Hematopoietic multipotent progenitor cell treated with erythropoietin and hydrocortisone succinate and interleukin-3 and kit ligand, for 17 days (in vitro differentiated cells): ENCODE results near the gene CARD8.
"Not testable (repeated sequence)": the region's sequence is repeated elsewhere in the genome, so short reads cannot be mapped to it uniquely, and the experiment has no call there.

ENCODE experiments used
- DNase-seq: peaks from one replicate; pipeline ENCODE4 v3.0.0-alpha.2; 2015; ENCODE audit warnings: low spot score

The CARD8 gene

GRCh38 chr19:48258992-48259391, 3.3 kb upstream of the CARD8 start:
- DNase-seq: peak; percentile 47

DNA sequence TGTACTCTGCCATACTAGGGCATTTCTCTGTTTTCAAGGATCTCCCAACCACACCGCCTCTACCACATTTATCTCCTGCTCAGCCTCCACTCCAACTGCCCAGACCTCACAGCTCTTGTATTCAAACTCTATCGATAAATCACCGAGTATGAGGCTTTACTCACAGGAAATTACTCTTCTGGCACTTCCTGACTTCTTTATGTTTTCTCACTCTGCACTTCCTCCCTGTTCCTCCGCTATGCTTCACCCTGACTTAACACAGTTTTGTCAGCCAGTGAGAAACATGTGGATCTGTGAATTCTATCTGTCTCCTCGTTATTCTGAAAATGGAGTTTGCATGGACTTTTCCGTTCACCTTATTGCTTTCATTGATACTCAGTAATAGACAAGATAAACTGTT, 2.6 kb upstream of the CARD8 start:
- peak; percentile 56 for DNase-seq

DNA sequence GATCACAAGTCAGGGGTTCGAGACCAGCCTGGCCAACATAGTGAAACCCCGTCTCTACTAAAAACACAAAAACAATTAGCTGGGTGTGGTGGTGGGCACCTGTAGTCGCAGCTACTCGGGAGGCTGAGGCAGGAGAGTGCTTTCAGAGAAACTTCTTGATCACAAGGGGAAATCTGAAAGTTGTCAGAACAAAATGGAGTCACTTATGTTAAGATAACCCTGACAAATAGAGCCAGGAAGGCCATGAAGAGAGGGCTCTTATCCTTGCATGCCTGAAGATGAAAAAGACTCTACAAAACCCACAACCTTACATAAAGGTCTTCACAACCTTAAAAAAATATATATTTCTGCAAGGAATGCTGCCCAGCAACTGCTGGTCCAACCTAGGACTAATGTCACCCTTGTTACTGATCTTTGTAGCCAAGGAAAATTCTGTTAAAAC, 1.2 kb downstream of the CARD8 start:
- no peak for DNase-seq

GRCh38 chr19:48253999-48254398, 1.7 kb downstream of the CARD8 start:
- DNase-seq: no peak

GRCh38 chr19:48252609-48253008, 3.1 kb downstream of the CARD8 start:
- DNase-seq: peak; percentile 30

GRCh38 chr19:48250290-48251025, 5.3 kb downstream of the CARD8 start:
- no peak for DNase-seq

DNA sequence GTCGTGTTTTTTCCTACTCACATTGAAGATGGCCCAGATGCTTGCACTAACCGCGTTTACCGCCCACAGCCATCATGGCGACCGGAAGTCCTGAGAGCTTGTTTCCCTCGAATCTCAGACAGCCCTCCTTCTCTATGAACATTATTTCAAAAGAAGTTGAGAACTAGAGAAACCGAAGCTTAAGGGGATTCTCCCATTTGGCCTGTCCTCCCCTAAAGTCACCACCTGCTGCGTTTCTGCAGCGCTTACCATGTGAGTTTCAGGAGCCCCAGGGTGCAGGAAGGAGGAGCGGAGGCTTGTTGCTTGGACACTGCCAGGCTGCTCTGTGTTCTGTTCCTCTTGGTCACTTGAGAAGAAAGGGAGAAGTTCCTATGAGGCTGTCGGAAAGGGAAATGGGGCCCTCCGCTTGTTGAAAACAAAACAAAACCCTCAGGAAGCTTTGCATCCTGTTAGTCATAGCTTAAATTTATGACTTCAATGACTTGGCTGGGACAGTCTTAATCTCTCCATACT, 6.2 kb downstream of the CARD8 start:
- DNase-seq: peak; percentile 53

- no peak for DNase-seq
Observed at GRCh38 chr19:48248081-48248833, 7.5 kb downstream of the CARD8 start.

GRCh38 chr19:48247212-48247611, 8.5 kb downstream of the CARD8 start:
- no peak for DNase-seq

GRCh38 chr19:48246101-48246500, 9.6 kb downstream of the CARD8 start:
- DNase-seq: no peak

DNA sequence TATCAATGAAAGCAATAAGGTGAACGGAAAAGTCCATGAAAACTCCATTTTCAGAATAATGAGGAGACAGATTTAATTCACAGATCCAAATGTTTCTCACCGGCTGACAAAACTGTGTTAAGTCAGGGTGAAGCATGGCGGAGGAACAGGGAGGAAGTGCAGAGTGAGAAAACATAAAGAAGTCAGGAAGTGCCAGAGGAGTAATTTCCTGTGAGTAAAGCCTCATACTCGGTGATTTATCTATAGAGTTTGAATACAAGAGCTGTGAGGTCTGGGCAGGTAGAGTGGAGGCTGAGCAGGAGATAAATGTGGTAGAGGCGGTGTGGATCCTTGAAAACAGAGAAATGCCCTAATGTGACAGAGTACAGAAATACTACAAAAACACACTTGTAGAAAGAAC, 11.4 kb downstream of the CARD8 start:
- no peak for DNase-seq

GRCh38 chr19:48241771-48242170, 13.9 kb downstream of the CARD8 start:
- not testable (repeated sequence) for DNase-seq

- DNase-seq: no peak
Observed at GRCh38 chr19:48239582-48240141, 16.1 kb downstream of the CARD8 start.

DNA sequence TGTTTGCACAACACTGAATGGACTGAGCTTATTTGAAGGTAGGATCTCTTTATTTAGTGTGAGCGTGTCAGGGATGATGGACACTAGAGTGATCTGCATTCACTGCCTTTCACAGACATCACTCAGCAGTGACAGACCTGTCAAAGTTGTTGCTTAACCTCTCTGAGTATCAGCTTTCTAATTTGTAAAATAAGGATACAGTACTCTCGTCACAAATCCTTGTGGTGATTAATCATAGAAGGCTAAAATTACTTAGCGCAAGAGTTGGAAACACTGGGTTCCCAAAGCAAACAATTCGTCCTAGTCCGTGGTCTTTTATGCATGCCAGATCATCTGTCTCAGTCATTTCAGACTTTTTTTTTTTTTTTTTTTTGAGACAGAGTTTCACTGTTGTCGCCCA, 16.6 kb downstream of the CARD8 start:
- no peak for DNase-seq

DNA sequence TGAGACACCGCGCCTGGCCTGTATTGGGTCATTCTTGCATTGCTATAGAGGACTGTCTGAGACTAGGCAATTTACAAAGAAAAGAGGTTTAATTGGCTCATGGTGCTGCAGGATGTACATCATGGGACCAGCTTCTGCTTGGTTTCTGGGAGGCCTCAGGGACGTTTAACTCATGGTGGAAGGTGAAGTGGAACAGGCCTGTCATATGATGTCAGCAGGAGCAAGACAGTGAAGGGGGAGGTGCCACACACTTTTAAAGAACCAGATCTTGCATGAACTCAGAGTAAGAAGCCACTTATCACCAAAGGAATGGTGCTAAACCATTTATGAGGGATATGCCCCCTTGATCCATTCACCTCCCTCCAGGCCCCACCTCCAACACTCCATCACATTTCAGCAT, 18.7 kb downstream of the CARD8 start:
- DNase-seq: no peak

- no peak for DNase-seq
Observed at GRCh38 chr19:48230555-48231129, 25.1 kb downstream of the CARD8 start.

GRCh38 chr19:48221628-48222027, 34.1 kb downstream of the CARD8 start:
- DNase-seq: no peak

DNA sequence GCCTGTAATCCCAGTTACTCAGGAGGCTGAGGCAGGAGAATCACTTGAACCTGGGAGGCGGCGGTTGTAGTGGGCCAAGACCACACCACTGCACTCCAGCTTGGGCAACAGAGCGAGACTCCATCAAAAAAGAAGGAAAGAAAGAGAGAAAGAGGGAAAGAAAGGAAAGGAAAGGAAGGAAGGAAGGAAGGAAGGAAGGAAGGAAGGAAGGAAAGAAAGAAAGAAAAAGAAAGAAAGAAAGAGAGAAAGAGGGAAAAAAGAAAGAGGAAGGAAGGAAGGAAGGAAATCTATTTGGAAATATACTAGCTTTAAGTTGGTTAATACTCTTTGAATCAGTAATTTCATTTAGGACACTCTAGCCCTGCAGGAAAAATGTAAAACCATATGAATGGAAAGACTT, 34.9 kb downstream of the CARD8 start:
- DNase-seq: not testable (repeated sequence)

- no peak for DNase-seq
Observed at GRCh38 chr19:48218997-48219396, 36.7 kb downstream of the CARD8 start.

GRCh38 chr19:48216933-48217332, 38.8 kb downstream of the CARD8 start:
- no peak for DNase-seq

DNA sequence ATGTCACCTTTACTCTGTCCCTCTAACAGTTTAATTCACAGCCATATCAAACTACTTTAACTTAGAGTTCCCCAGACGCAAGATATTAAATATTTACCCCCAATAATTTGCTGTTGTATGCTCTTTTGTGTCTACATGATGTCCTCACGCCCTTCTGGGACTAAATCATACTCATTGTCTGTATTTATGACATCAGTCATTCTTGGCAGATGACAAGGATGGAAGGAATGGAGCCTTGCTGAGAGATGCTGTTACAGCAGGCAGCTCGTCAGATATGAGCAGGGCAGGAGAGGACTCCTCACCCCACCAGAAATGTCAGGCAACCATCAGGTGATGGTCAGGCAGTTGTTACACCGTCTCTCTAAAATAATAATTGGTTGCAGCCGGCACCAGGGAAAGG, 41.8 kb downstream of the CARD8 start:
- DNase-seq: no peak

- no peak for DNase-seq
Observed at GRCh38 chr19:48210005-48210404, 45.7 kb downstream of the CARD8 start.
